HG03196 (cell line): ENCODE measurements around the gene SDK1.

Source experiments
- ATAC-seq: cut with Tn5 transposase; IDR thresholded peaks from one replicate; pipeline ENCODE4 v1.9.1; 2021; ENCODE audit not compliant: unreplicated experiment

SDK1 gene

DNA sequence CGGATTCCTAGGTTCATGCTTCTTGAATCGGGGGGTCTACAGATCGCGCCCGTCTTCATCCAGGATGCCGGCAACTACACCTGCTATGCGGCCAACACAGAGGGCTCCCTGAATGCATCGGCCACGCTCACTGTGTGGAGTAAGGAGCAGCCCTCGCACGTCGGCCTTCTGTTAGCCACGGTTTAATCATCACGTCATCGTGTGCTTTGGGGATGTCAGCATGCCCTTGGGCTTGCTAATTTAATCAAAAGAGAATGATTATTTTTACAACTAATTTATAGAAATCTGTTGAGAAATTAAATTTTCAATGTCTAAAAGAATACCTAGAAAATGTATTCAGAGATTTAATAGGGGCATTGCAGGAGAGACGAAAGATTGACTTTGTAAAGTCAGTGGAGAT, 668.2 kb downstream of the SDK1 start:
- no peak for ATAC-seq

DNA sequence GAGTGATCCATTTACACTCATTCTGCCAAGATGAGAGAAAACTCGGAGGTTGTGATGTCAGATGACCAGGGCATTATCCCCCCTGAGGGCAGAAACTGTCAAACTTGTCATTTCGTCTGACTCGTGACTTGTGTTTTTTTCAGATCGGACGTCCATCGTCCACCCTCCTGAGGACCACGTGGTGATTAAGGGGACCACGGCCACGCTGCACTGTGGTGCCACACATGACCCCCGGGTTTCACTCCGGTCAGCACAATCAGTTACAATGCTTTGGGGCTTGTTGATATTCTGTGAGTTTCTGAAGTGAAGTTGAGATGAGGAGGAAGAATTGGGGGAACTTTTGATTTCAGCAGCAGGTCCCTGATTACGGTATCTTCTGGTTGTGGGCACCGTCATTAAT, 670.3 kb downstream of the SDK1 start:
- ATAC-seq = no peak

DNA sequence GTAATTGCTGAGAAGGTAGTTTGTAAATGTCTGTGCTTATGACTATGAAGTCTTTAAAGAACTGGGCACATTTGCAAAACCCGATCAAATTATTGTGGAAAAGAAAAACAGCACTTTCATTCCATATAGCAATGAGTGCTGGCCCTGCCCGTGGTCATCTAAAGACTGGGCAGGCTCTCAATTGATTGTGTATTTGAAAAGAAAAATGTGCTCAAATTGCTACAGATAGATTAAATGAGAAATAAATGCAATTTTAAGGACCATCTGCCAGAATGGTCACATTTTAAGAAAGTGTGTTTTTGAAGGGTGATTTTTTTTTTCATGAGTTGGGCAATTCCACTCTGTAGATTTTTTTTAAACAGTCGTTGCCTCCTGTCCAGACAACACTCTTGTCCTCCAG, 672.2 kb downstream of the SDK1 start:
- ATAC-seq = no peak

DNA sequence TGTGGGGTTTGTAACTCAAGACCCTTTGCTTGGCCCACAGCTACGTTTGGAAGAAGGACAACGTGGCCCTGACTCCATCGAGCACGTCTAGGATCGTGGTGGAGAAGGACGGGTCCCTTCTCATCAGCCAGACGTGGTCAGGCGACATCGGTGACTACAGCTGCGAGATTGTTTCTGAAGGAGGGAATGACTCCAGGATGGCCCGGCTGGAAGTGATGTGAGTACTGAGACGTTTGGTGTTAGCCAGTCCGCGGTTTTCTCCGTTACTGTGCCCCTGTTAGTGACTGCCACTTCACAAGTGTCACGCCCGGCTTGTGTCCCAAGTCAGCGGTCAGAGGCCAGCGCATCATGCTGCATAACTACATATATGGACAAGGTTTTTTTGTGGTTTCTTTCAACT, 673.3 kb downstream of the SDK1 start:
- ATAC-seq = no peak

DNA sequence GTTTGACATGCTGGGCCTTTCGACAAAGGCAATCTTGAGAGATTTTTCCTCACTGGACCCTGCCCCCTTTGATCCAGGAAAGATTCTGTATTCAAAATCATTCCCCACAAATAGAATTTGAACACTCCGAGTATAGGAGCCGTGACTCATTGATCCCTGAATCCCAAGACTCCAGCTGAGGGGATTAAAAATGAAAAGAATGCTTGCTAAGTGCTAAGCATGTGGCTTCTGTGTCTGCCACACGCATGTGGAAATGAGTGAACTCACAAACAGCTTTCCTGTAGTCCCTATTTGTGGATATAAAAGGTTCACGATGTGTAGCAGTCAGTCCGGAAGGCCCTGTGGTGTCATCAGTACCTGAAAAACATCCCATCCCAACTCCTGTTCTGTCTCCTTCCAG, 674.3 kb downstream of the SDK1 start:
- ATAC-seq = no peak

DNA sequence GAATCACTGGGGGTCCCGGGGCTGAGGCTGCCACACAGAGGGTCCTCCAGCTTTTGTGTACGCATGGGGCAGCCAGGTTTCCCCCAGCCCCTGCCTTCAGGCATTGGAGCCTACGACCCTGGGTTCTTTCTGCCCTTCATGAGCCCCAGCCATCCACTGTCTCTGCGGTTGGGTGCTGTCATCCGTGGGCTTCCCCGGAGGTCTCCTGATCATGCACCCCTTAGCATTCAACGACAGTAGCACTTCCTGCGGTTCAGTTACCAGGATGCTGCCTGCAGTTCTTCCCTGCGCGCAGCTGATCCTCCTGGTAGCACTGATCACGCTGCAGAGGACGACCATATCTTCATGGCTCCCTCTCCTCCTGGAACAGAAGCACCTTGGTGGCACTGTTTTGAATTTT, 676.3 kb downstream of the SDK1 start:
- no peak for ATAC-seq

DNA sequence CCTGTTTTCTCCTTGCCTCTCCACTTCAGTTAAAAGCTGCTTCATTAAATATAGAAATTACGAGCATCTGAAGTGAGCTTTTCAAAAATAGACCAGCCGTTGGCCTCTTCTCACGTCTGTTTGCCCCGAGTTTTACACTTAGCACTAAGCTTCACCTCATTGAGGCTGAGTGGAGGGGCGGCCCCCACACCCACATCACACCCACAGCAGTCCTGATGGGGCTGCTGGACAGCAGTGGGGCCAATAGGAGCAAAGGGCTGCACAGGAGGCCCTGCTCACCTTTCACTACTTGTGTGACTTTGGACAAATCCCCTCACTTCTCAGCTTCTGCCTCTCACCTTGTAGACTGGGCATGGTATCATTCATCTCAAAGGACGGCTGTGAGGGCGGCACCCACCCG, 677.8 kb downstream of the SDK1 start:
- no peak for ATAC-seq

DNA sequence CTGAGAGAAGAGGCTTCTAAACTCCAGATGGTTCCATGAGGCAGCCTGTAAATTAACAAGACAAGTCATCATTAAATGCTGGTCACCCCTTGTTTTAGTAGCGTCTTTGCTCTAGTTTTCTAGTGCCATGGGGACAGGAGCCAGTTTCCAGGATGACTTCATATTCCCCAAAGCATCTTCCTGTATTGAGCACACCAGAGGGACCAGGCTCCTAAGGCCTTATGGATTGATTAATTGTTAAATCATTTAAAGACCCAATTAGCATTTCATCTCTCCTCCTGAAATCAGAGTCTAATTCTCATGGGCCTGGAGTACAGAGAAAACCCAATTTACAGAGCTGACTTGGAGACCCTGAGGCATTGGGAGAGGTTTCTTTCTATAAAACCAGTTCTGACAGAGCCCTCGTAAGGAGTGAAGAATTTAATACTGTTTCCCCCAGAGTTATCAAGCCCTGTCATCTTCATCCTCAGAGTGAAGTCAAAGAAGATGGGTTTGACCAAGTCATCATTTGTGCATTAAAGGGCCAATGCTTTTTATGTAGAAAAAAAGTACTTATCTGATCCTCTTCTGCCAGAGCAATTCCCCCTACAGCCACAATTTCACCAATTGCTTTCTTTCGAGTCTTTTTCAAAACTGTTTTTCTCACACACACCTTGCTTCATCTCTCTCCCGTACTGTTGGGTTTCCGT, 678.7 kb downstream of the SDK1 start:
- ATAC-seq = no peak

DNA sequence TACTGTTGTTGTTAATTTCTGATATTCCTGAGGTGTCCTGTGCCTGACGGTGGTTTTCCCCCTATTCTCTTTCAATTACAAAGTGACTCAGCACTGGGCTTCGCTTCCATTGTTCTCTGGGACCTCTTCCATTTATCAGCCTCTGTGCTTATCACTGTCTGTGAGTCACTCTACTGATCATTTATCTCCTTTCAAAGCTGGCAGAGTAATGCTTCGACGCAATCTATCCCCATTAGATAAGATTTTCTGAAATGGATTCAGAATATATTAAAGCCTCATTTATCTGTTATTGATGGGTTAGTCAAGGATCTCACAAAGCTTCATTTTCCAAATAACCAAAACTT, 679.2 kb downstream of the SDK1 start:
- no peak for ATAC-seq

DNA sequence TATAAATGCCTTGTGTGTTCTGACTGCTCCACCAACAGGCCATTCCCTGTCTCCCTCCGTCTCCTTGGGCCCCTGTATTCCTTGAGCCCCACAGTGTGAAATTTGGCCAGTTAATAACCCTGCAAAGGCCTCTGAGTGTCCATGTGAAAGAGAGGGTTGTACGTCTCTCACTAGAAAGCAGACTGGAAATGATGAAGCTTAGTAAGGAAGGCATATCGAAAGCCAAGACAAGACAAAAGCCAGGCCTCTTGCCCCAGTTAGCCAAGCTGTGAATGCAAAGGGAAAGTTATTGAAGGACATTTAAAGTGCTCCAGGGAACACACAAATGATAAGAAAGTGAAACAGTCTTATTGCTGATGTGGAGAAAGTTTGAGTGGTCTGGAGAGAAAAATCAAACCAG, 680.2 kb downstream of the SDK1 start:
- ATAC-seq = no peak

DNA sequence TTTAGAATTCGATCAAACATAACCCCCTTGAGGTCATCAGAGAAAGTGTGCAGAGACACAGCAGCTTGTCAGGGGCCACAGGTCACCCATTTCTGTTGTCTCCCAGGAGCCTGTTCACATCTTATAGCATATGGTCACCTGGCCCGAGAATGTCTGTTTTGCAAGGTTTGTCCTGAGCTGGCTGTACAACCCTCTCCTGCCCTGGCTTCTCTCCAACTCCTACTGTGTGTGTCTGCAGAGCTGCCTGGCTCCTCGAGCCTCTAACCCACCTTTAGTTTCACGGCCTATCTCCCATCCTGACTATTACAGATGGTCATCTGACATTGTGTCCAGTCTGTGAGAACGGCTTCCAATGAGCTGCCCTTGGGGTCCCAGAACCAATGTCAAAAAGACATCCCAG, 683.4 kb downstream of the SDK1 start:
- no peak for ATAC-seq

DNA sequence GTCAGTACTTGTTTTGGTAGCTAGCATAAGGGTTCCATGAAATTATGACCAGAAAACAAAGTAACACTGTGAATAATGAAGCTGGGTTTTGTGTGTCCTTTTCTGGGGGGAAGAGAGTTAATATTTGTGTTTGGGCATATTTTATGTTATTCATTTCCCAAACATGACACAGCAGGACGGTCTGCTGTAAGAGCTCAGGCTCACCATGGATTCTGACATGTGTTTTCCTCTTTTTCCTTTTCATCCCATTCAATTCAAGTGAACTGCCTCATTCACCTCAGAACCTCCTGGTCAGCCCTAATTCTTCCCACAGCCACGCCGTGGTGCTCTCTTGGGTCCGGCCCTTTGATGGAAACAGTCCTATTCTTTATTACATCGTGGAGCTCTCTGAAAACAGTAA, 685.9 kb downstream of the SDK1 start:
- ATAC-seq = no peak

DNA sequence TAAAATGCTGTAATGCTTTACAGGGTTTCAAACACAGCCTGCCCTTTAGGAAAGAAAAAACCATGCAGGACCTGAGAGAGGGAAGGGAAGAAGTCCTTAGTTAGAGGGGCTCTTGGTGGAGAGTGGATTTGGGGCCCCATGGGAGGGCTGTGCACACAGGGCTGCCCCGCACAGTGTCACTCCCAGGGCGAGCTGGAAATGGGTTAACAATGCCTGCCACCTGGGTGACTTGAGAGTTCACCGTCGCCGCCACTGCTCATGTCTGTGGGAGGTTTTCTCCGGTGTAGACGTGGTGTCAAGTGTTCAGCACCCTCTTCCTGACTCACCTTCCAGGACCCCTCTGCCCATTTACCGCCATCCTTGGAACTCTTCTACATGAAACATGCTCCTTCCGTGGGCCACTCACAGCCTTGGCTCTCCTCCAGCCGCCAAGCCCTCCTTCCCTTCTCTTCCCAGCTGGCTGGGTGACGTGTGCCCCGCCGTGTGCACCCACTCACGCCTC, 686.4 kb downstream of the SDK1 start:
- ATAC-seq = no peak

DNA sequence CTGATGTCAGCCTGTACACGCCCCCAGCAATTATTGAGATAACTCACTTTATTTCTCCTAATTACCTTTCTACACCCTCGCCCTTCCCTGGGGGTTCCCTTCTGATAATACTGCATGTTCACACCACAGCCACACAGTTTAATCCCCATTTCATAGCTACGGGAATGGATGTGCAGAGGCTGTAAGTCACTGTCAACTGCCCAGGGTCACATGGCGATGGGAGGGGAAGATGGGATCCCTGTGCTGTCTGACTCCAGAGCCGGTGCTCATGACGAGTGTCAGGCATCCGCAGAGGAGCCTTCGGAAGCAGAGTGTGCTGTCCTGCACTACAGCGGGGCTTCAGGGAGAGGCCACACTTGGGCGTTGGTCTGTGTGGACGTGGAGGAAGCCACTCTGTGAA, 688.7 kb downstream of the SDK1 start:
- ATAC-seq = no peak

DNA sequence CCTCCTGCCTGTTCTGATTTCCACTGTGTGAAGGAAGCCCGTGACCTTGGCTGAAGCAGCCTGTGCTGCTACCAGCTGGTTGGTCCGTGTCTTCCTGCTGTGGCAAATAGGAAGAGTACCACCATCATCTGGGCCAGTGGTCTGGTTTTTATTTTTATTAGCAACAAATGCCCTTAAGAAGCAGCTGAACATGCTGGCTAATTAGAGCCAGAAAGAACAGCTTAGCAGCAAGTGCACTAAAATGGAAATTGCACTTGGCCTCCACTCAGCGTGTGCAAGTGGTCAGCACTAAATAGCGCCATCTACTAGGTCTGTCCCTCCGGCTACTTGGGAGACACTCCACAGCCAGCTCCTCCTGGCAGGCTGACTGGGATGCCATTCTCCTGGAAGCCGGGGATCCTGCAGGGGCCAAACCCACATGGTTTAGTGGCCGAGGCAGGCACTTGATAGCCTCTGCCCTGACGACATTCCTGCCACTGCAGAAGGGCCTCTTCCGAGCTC, 690.7 kb downstream of the SDK1 start:
- no peak for ATAC-seq

DNA sequence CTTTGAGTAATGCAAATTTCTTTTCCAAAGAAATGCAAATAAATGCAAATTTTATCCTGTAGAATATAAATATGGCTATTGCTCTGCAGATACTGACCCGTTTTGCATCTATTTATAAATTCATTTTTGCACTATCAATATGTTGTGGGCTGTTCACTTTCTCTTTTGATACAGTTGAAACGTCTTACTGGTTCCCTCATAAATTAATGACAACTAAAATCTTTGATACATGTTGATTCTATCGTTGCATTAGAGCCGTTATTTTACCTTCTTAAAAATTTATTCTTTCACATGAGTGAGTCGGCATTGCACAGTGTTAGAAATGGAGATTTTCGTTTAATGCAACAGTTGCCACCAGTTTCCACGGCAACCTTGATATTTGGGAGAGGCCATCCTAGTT, 691.8 kb downstream of the SDK1 start:
- no peak for ATAC-seq

DNA sequence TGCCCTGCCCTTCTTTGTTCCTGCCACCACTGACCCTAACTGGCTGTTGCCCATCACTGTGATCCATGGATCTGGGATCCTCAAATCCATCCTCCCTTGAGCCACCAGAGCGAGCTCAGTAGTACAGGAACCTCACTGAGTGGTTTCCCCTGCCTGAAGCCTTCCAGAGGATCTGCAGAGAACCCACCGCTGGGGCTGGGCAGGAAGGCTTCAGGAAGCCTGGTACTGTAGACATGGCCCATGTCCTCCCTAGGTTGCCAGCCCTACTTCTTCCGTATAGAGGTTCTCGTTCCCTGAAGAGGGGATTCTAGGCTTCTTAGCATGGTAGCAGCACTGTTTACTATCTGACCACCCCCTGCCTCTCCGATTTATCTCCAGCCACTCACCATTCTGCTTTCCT, 693.7 kb downstream of the SDK1 start:
- ATAC-seq = no peak

DNA sequence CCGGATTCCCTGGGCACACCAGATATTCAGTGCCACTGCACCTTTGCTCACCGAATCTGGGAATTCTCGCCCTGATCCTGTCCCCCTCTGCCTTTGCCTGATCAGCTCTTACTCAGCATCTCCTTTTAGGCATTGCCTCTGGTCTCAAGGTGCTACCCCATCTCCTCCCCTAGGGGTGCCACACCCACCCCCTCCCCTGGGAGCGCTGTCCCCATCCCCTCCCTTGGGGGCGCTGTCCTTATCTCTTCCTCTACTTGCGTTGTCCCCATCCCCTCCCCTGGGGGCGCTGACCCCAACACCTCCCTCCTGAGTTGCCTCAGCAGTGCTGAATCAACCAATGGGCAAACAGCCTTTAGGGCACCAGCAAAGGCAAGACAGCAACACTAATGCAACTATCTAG, 694.1 kb downstream of the SDK1 start:
- ATAC-seq = no peak

DNA sequence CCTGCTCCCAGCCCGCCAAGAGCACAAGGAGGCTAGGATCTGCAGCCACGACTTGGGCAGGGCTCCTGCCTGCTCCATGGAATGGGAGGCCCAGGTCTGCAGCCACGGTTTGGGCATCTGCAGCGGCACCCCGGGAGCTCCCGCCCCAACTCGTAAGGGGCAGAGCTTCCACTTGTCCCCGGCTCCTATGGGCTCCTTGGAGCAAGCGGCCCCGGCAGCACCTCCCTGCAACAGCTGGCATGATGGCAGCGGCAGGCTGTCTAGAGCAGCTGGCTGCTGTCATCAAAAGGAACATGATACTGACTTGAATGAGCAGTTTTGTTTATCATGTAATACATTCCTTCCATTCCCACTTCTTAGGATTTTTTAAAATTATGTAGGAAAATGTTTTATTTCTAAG, 697.0 kb downstream of the SDK1 start:
- no peak for ATAC-seq

DNA sequence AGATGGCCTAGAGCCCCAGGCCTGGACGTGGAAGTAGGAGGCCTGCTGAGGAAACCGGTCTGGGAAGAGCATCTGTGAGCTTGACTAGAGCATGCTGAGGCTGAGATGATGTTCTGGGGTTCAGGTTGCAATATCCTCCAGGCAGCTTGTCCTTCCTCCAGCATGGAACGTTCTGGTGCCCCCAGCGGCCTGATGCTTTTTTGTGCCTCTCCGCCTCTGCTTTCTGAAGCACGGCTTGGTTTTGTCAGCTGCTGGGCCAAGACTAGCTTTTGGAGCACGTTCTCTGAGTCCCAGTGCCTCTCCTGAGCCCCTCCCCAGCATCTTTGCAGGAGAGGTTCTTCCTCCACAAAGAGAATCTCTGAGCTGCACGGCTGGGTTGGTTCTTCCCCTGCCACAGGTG, 699.1 kb downstream of the SDK1 start:
- ATAC-seq = no peak

DNA sequence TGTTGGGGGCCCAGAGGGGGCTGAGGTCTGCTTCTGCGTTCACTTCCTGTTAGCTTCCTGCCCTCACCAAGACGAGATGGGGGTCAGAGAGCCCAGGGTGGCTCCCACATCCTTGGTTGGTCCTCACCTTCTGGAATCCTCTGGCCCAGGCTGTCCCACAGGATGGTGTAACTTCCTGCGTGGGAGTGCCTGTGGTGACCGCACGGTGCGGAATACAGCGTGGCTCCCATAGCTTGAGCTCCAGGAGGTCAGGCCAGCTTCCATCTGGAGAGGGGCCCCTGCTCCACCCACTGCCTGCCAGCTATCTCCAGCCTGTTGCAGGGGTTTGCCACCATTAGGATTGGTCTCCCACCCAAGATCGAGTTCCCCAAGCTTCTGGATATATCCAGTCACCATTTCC, 699.9 kb downstream of the SDK1 start:
- ATAC-seq = no peak

DNA sequence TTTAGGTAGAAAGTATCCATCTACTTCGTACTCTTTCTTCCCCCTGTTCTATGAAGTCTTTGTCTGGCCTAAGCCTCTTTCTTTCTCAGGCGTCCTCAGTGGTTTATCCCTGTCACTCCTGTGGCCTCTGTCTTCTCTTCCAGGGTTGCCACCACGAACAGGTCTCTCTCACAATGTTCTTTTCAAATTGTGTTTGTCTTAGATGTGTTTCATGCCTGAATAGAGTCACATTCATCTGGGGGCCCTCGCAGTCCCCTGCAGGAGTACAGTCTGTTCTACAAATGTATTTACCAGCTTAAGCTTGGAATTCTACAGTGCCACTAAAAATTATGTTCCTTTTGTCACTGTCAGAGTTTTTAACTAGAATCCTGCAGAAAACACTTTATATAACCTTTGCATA, 700.7 kb downstream of the SDK1 start:
- no peak for ATAC-seq

DNA sequence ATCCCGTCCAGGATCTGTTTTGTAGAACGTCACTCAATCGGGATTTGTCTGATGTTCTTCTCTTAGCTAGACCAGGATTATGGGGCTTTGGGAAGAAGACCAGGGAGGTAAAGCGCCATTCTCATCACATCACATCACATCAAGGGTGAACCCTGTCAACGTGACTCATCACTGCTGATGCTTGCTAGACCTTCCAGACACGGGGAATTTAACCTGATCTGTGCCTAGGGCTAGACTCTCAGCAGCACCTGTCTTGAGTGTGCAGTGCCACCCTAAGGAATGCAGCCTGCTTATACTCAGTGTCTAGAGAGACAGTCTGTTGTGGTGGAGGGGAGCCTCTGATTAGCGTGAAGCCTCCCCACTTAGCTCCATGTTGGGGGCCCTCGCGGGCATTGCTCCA, 702.5 kb downstream of the SDK1 start:
- no peak for ATAC-seq
